Activated CD4-positive, alpha-beta T cell treated with anti-CD3 and anti-CD28 coated beads for 36 hours (primary cell): ENCODE data around the gene BBS9. TPM values are rescaled to one million over a fixed set of nuclear protein-coding genes. Genes with fewer than 3 reads are reported as not detected.

ENCODE experiments used
- ATAC-seq: fragments of 200-7000 bp; cut with Tn5 transposase; one replicate; pipeline ENCODE4 v1.10.0; 2021; ENCODE audit warnings: mild to moderate bottlenecking, moderate library complexity
- CTCF ChIA-PET: fragments of 350-600 bp; sonication (Branson Sonifier 250); formaldehyde crosslinking; loops from one replicate; lab custom pipeline; 2021; ENCODE audit warnings: antibody characterized with exemption; lab: Charles Lee
- POLR2A ChIA-PET: fragments of 350-600 bp; sonication (Branson Sonifier 250); formaldehyde crosslinking; loops from one replicate; lab custom pipeline; 2021; ENCODE audit warnings: antibody characterized with exemption, inconsistent platforms; lab: Charles Lee
- DNase-seq: peaks from one replicate; pipeline ENCODE4 v3.0.0-alpha.2; 2020
- H3K27ac Mint-ChIP-seq: one replicate; pipeline ENCODE4 v1.8.0; 2021; ENCODE audit warnings: mixed read lengths
- H3K27me3 Mint-ChIP-seq: one replicate; pipeline ENCODE4 v1.8.0; 2021; ENCODE audit warnings: mixed read lengths
- H3K36me3 Mint-ChIP-seq: one replicate; pipeline ENCODE4 v1.8.0; 2021; ENCODE audit warnings: low read depth, mixed read lengths
- H3K4me1 Mint-ChIP-seq: one replicate; pipeline ENCODE4 v1.8.0; 2021; ENCODE audit warnings: mixed read lengths
- H3K4me3 Mint-ChIP-seq: one replicate; pipeline ENCODE4 v1.8.0; 2021; ENCODE audit warnings: mild to moderate bottlenecking, moderate library complexity, mixed read lengths
- H3K9me3 Mint-ChIP-seq: one replicate; pipeline ENCODE4 v1.8.0; 2021; ENCODE audit warnings: low read depth, mixed read lengths
- intact Hi-C, 2 experiments: fragments of 100-400 bp; cut with DNase I in 1 of 2; cut with micrococcal nuclease in 1 of 2; formaldehyde crosslinking; loops; one replicate each; pipeline versions ENCODE4 v1.14.2 to v1.15.1; 2022 to 2024; cut with DNase I, micrococcal nuclease
- total RNA-seq, 2 experiments: library from RNA; stranded (reverse); gene quantifications; one replicate each; pipeline ENCODE4 v1.2.3, GENCODE V29; 2021

BBS9 gene
- total RNA-seq, 2 experiments from 2014 or later, result 4.1 to 9.9 TPM

- ATAC-seq, result no peak
Measured at GRCh38 chr7:33619264-33619663, 489.9 kb downstream of the BBS9 start.

GRCh38 chr7:33623267-33623666 is 493.9 kb downstream of the BBS9 start:
- H3K4me1 Mint-ChIP-seq, result no peaks in the 10 kb centered on the region
- no peak overlapping the region for H3K27ac Mint-ChIP-seq
- peaks cover 5% of the 10 kb centered on the region for H3K36me3 Mint-ChIP-seq
- peaks cover 29% of the 10 kb centered on the region for H3K9me3 Mint-ChIP-seq
- DNase-seq (no peak), ATAC-seq (no peak)
- no peaks in the 10 kb centered on the region for H3K27me3 Mint-ChIP-seq
- ChIA-PET POLR2A (no interaction called here), CTCF (interaction anchor here (0.6 kb wide), 1 partner anchor 178 kb away, joined by 3 read pairs; no protein-coding TSS in a partner anchor)
- intact Hi-C loops, result no loop called here
- no peak overlapping the region for H3K4me3 Mint-ChIP-seq

More at GRCh38 chr7:33619264-33619663, 489.9 kb downstream of the BBS9 start:
- no peak for DNase-seq
- Mint-ChIP-seq H3K27ac (no peak overlapping the region), H3K36me3 (peaks cover 2% of the 10 kb centered on the region), H3K4me3 (no peak overlapping the region), H3K4me1 (no peaks in the 10 kb centered on the region), H3K9me3 (peaks cover 24% of the 10 kb centered on the region), H3K27me3 (no peaks in the 10 kb centered on the region)
- intact Hi-C loops, result no loop called here
- ChIA-PET POLR2A (no interaction called here), CTCF (no interaction called here)

- Mint-ChIP-seq H3K27me3 (no peaks in the 10 kb centered on the region), H3K27ac (no peak overlapping the region), H3K4me3 (no peak overlapping the region), H3K36me3 (peaks cover 5% of the 10 kb centered on the region), H3K4me1 (no peaks in the 10 kb centered on the region), H3K9me3 (peaks cover 26% of the 10 kb centered on the region)
- ChIA-PET POLR2A (no interaction called here), CTCF (no interaction called here)
- intact Hi-C loops, result no loop called here
- DNase-seq (no peak), ATAC-seq (no peak)
Measured at GRCh38 chr7:33624215-33624614, 494.9 kb downstream of the BBS9 start.

- DNase-seq (no peak), ATAC-seq (no peak)
- Mint-ChIP-seq H3K27ac (no peak overlapping the region), H3K4me1 (no peaks in the 10 kb centered on the region), H3K9me3 (peaks cover 11% of the 10 kb centered on the region), H3K36me3 (peaks cover 5% of the 10 kb centered on the region), H3K27me3 (no peaks in the 10 kb centered on the region), H3K4me3 (no peak overlapping the region)
- POLR2A ChIA-PET, result no interaction called here
- intact Hi-C loops, result no loop called here
- CTCF ChIA-PET, result no interaction called here
Measured at GRCh38 chr7:33626869-33627268, 497.5 kb downstream of the BBS9 start.

GRCh38 chr7:33627741-33628140 is 498.4 kb downstream of the BBS9 start:
- POLR2A ChIA-PET, result no interaction called here
- CTCF ChIA-PET, result no interaction called here
- no peak for DNase-seq
- ATAC-seq, result no peak
- no peaks in the 10 kb centered on the region for H3K4me1 Mint-ChIP-seq
- intact Hi-C loops, result no loop called here
- H3K4me3 Mint-ChIP-seq, result no peak overlapping the region
- H3K9me3 Mint-ChIP-seq, result peaks cover 11% of the 10 kb centered on the region
- H3K36me3 Mint-ChIP-seq, result peaks cover 5% of the 10 kb centered on the region
- H3K27me3 Mint-ChIP-seq, result no peaks in the 10 kb centered on the region
- H3K27ac Mint-ChIP-seq, result no peak overlapping the region

GRCh38 chr7:33628894-33629293 is 499.5 kb downstream of the BBS9 start:
- peaks cover 11% of the 10 kb centered on the region for H3K9me3 Mint-ChIP-seq
- no peak overlapping the region for H3K4me3 Mint-ChIP-seq
- no peaks in the 10 kb centered on the region for H3K4me1 Mint-ChIP-seq
- H3K27me3 Mint-ChIP-seq, result no peaks in the 10 kb centered on the region
- CTCF ChIA-PET, result no interaction called here
- DNase-seq (no peak), ATAC-seq (no peak)
- POLR2A ChIA-PET, result no interaction called here
- intact Hi-C loops, result no loop called here
- peaks cover 5% of the 10 kb centered on the region for H3K36me3 Mint-ChIP-seq
- H3K27ac Mint-ChIP-seq, result no peak overlapping the region

- DNase-seq, result no peak
- H3K9me3 Mint-ChIP-seq, result peaks cover 8% of the 10 kb centered on the region
- intact Hi-C loops, result no loop called here
- no peaks in the 10 kb centered on the region for H3K27me3 Mint-ChIP-seq
- no peak overlapping the region for H3K27ac Mint-ChIP-seq
- no peak for ATAC-seq
- no peak overlapping the region for H3K4me3 Mint-ChIP-seq
- POLR2A ChIA-PET, result no interaction called here
- CTCF ChIA-PET, result no interaction called here
- peaks cover 3% of the 10 kb centered on the region for H3K36me3 Mint-ChIP-seq
- no peaks in the 10 kb centered on the region for H3K4me1 Mint-ChIP-seq
Measured at GRCh38 chr7:33630359-33630758, 501.0 kb downstream of the BBS9 start.

- intact Hi-C loops, result no loop called here
- CTCF ChIA-PET, result no interaction called here
- Mint-ChIP-seq H3K36me3 (no peaks in the 10 kb centered on the region), H3K27me3 (no peaks in the 10 kb centered on the region), H3K4me1 (no peaks in the 10 kb centered on the region), H3K27ac (no peak overlapping the region), H3K9me3 (no peaks in the 10 kb centered on the region), H3K4me3 (no peak overlapping the region)
- ATAC-seq (no peak), DNase-seq (no peak)
- POLR2A ChIA-PET, result no interaction called here
Measured at GRCh38 chr7:33632322-33632721, 503.0 kb downstream of the BBS9 start.

GRCh38 chr7:33632840-33633525 is 503.6 kb downstream of the BBS9 start:
- CTCF ChIA-PET, result no interaction called here
- ATAC-seq (no peak), DNase-seq (no peak)
- intact Hi-C loops, result no loop called here
- no peaks in the 10 kb centered on the region for H3K9me3 Mint-ChIP-seq
- H3K27me3 Mint-ChIP-seq, result no peaks in the 10 kb centered on the region
- no peaks in the 10 kb centered on the region for H3K4me1 Mint-ChIP-seq
- POLR2A ChIA-PET, result no interaction called here
- H3K27ac Mint-ChIP-seq, result no peak overlapping the region
- no peaks in the 10 kb centered on the region for H3K36me3 Mint-ChIP-seq
- no peak overlapping the region for H3K4me3 Mint-ChIP-seq

- DNase-seq, result no peak
- H3K4me3 Mint-ChIP-seq, result no peak overlapping the region
- CTCF ChIA-PET, result no interaction called here
- H3K9me3 Mint-ChIP-seq, result no peaks in the 10 kb centered on the region
- intact Hi-C loops, result no loop called here
- ATAC-seq, result no peak
- POLR2A ChIA-PET, result no interaction called here
- no peaks in the 10 kb centered on the region for H3K36me3 Mint-ChIP-seq
- H3K4me1 Mint-ChIP-seq, result no peaks in the 10 kb centered on the region
- no peak overlapping the region for H3K27ac Mint-ChIP-seq
- no peaks in the 10 kb centered on the region for H3K27me3 Mint-ChIP-seq
Measured at GRCh38 chr7:33634606-33635005, 505.2 kb downstream of the BBS9 start.

GRCh38 chr7:33636359-33636758 is 507.0 kb downstream of the BBS9 start:
- Mint-ChIP-seq H3K27me3 (no peaks in the 10 kb centered on the region), H3K36me3 (no peaks in the 10 kb centered on the region), H3K27ac (no peak overlapping the region), H3K4me3 (no peak overlapping the region), H3K9me3 (no peaks in the 10 kb centered on the region), H3K4me1 (no peaks in the 10 kb centered on the region)
- POLR2A ChIA-PET, result no interaction called here
- CTCF ChIA-PET, result no interaction called here
- no peak for DNase-seq
- no peak for ATAC-seq
- intact Hi-C loops, result no loop called here

GRCh38 chr7:33639552-33640197 is 510.3 kb downstream of the BBS9 start:
- H3K27ac Mint-ChIP-seq, result no peak overlapping the region
- ATAC-seq (no peak), DNase-seq (no peak)
- ChIA-PET CTCF (no interaction called here), POLR2A (no interaction called here)
- no peaks in the 10 kb centered on the region for H3K36me3 Mint-ChIP-seq
- H3K4me3 Mint-ChIP-seq, result no peak overlapping the region
- no peaks in the 10 kb centered on the region for H3K27me3 Mint-ChIP-seq
- no peaks in the 10 kb centered on the region for H3K9me3 Mint-ChIP-seq
- intact Hi-C loops, result no loop called here
- no peaks in the 10 kb centered on the region for H3K4me1 Mint-ChIP-seq
